HG03565 (cell line): ENCODE measurements around the gene FBXO11.
A peak's percentile ranks its signal among the peaks of the same experiment; 100 is the strongest.
"Not testable (repeated sequence)": the region's sequence is repeated elsewhere in the genome, so short reads cannot be mapped to it uniquely, and the experiment has no call there.

Experiments used
- ATAC-seq: cut with Tn5 transposase; IDR thresholded peaks from one replicate; pipeline ENCODE4 v1.9.1; 2021; ENCODE audit warnings: mild to moderate bottlenecking, moderate library complexity; ENCODE audit not compliant: unreplicated experiment

Gene FBXO11

GRCh38 chr2:47906157-47907038 lies at the start of gene FBXO11:
TSS of gene FBXO11 (minus strand) at chr2:47906498. CDS start at chr2:47905720, 778 bp downstream.
- peak; percentile 88 for ATAC-seq

- ATAC-seq: no peak
Observed at GRCh38 chr2:47950340-47951301, 44.3 kb upstream of the FBXO11 start.

- no peak for ATAC-seq
Observed at GRCh38 chr2:47946593-47946992, 40.3 kb upstream of the FBXO11 start.

- no peak for ATAC-seq
Observed at GRCh38 chr2:47945046-47945781, 38.9 kb upstream of the FBXO11 start.

- no peak for ATAC-seq
Observed at GRCh38 chr2:47941936-47942335, 35.6 kb upstream of the FBXO11 start.

GRCh38 chr2:47937677-47938076 lies 31.4 kb upstream of the FBXO11 start:
- ATAC-seq: no peak

GRCh38 chr2:47935071-47935470 lies 28.8 kb upstream of the FBXO11 start:
- ATAC-seq: no peak

GRCh38 chr2:47918043-47918442 lies 11.7 kb upstream of the FBXO11 start:
- no peak for ATAC-seq

GRCh38 chr2:47917276-47917961 lies 11.1 kb upstream of the FBXO11 start:
- no peak for ATAC-seq

- no peak for ATAC-seq
Observed at GRCh38 chr2:47916412-47916811, 10.1 kb upstream of the FBXO11 start.

- not testable (repeated sequence) for ATAC-seq
Observed at GRCh38 chr2:47910662-47911061, 4.4 kb upstream of the FBXO11 start.

- no peak for ATAC-seq
Observed at GRCh38 chr2:47908682-47909081, 2.4 kb upstream of the FBXO11 start.

GRCh38 chr2:47907039-47907781 lies 912 bp upstream of the FBXO11 start:
- ATAC-seq: peak; percentile 29

GRCh38 chr2:47905386-47906156 lies 727 bp downstream of the FBXO11 start:
- ATAC-seq: no peak

- no peak for ATAC-seq
Observed at GRCh38 chr2:47903781-47904490, 2.4 kb downstream of the FBXO11 start.

- ATAC-seq: not testable (repeated sequence)
Observed at GRCh38 chr2:47901892-47902291, 4.4 kb downstream of the FBXO11 start.

GRCh38 chr2:47900857-47901256 lies 5.4 kb downstream of the FBXO11 start:
- no peak for ATAC-seq
